ENCODE data around the gene PORCN. TPM values are rescaled to one million over a fixed set of nuclear protein-coding genes. Genes with fewer than 3 reads are reported as not detected.
A peak's percentile ranks its signal among the peaks of the same experiment; 100 is the strongest.

The PORCN gene
- total RNA-seq, 1 donor from 2014 or later: 2.3 TPM

GRCh38 chrX:48476919-48477318, 31.9 kb upstream of the PORCN start:
- DNase-seq: no peak

DNA sequence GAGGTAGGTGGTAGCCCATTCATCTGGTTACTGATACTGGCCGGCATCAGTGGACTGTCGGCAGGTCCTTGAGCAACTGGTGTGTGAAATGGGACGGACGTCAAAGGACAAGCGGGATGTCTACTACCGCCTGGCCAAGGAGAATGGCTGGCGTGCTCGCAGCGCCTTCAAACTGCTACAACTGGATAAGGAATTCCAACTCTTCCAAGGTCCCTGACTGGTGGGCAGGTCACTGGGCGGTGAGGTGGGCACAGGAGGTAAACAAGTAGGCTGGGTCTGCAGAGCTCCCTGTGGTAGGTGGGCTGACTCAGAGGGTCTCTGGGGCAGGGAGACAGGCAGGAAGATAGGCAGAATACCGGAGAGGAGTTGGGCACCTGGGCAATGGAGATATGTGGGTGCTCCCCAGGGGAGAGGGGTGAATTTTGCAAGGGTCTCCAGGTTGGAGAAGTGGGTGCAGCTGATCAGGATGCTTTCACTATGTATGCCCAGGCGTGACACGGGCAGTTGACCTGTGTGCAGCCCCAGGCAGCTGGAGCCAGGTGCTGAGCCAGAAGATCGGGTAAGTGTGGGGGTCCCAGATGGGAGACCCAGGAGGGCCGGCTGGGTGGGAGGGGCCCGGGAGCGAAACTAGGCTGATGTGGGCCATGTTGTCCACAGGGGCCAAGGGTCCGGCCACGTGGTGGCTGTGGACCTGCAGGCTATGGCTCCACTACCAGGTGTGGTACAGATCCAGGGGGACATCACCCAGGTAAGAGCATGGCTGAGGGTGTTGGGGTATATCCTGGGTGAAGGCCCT, 30.6 kb upstream of the PORCN start:
- DNase-seq: no peak

GRCh38 chrX:48478806-48479205, 30.0 kb upstream of the PORCN start:
- DNase-seq: no peak

DNA sequence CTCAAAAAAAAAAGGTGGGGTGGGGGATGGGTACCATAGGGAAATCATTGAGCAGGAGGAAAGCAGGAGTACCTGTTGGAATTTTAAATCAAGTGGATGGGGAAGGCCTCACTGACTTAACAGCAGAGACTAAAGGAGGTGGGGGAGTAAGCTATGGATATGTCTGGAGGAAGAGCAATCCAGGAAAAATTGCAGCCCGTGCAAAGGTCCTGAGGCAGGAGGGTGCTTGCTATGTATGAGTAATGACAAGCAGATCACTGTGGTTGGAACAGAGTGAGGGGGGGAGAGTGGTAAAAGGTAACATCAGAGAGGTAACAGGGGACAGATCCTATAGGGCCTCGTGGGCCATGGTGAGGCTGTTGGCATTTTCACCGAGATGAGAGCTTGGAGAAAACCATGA, 28.6 kb upstream of the PORCN start:
- no peak for DNase-seq

DNA sequence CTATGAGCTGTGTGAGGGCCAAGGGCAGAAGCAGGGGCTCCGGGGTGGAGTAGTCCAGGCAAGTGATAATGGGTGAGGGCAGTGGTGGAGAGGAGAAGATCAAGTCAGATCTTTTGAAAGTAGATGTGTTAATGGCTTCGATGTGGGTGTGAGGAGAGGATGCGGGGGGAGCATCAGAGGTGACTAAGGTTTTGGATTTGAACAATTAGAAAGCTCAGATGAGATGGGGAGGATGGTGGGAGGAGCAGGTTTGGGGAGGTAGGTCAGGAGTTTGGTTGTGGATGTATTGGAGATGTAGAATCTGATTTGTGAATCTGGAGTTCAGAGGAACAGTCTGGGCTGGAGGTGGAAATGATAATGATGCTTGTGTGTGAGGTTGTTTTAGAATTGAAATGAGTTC, 28.2 kb upstream of the PORCN start:
- no peak for DNase-seq

GRCh38 chrX:48482526-48482925, 26.3 kb upstream of the PORCN start:
- no peak for DNase-seq

GRCh38 chrX:48487362-48487798, 21.4 kb upstream of the PORCN start:
- no peak for DNase-seq

- no peak for DNase-seq
These were observed 20.8 kb upstream of the PORCN start for GRCh38 chrX:48488034-48488433.

DNA sequence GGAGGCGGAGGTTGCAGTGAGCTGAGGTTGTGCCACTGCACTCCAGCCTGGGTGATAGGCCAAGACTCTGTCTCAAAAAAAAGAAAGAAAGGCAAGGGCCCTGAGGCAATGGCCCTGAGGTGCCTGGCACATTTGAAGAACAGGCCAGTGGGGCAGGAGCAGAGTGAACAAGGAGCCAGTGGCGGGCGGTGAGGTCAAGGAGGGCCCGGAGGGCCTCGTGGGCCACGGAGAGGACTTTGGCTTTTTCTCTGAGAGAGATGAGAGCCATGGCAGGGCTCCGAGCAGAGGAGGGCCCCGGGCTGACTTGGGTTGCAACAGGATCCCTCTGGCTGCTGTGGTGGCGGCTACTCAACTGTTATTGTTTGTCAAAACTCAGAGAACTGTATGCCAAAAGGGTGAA, 19.5 kb upstream of the PORCN start:
- DNase-seq: no peak

- no peak for DNase-seq
These were observed 18.9 kb upstream of the PORCN start for GRCh38 chrX:48489892-48490291.

DNA sequence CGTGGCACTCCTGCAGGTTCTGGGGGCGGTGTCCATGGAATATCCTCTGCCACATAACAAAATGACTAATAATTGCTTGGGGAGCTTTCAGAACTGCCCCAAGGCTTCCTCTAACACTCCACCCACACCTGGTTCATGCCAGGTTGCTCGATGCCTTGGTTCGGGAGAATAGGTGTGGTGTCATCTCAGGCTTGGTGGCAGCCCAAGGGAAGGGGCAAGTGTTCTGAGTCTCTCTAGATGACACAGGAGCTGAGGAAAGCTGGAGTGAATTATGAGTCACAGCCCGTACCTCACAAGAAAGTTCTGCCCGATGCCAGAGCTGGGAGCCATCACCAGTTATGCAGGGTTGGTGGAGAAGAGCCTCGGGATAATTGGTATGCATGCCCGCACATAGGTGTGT, 18.1 kb upstream of the PORCN start:
- no peak for DNase-seq

GRCh38 chrX:48491809-48492208, 17.0 kb upstream of the PORCN start:
- DNase-seq: no peak

GRCh38 chrX:48492293-48492910, 16.4 kb upstream of the PORCN start:
- no peak for DNase-seq

DNA sequence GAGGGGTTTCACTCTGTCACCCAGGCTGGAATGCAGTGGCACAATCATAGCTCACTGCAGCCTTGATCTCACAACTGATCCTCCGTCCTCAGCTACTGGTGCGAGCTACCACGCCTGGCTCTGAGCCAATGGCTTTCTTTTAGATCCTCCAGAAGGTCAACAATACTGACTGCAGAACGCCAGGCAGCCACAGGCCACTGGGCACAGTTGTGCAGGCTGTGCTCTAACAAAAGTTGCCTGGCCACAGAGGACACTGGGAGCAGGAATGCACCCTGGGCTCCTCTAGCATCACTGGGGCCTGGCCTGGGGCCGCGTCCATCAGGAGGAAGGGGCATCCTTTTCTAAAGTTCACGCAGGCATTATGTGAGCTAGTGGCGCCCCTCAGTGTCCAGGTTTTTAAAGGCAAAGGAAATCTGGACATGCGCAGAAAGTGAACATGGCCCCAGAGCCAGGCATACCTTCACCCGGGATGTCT, 14.9 kb upstream of the PORCN start:
- peak; percentile 35 for DNase-seq

DNA sequence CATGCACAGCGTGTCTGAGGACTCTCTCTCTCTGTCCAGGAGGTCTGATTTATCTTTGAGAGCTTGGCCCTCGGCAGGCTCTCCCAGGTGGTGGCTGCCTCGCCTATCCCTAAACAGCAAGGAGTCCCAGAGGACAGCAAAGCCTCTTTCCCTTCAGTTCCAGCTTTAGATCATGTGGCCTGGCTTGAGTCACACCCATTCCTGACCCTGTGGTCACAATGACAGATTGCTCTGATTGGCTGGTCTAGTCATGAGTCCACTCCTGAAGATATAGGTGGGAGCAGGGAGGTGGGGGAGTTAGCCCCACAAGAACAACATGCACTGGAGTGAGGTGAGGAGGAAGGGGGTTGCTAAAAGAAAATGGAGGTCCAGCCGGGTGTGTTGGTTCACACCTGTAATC, 12.1 kb upstream of the PORCN start:
- no peak for DNase-seq

- no peak for DNase-seq
These were observed 10.9 kb upstream of the PORCN start for GRCh38 chrX:48497871-48498270.

GRCh38 chrX:48498374-48498809, 10.4 kb upstream of the PORCN start:
- no peak for DNase-seq

GRCh38 chrX:48504261-48504660, 4.5 kb upstream of the PORCN start:
- DNase-seq: no peak

DNA sequence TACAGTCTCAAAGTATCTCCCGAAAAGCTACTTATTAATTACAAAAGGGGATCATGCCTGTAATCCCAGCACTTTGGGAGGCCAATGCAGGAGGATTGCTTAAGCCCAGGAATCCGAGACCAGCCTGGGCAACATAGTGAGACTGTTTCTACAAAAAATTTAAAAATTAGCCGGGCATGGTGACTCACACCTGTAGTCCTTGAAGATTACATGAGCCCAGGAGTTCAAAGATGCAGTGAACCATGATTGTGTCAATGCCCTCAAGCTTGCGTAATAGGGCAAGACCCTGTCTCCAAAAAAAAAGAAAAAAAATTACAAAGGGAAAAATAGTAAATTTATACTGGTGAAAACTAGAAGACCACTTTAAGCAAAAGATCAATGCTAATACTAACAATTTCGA, 3.3 kb upstream of the PORCN start:
- DNase-seq: no peak

DNA sequence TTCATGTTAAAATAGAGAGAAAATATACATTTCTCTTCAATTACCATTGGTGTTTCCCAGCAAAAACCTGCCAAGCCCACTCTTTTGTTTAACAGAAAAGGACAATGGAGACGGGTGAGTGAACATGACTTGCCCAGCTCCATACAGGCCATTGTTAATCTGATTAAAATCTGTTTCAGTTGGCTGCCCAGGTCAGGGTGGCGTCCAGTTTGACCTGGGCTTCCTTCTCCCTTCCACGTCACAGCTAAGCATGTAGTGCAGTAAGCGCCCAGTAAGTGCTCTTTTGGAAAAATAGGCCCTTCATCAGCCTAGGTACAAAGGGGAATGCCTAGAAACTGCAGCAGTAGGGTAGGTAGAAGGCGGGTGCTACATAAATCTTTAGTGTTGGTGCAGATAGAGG, 1.5 kb upstream of the PORCN start:
- no peak for DNase-seq

DNA sequence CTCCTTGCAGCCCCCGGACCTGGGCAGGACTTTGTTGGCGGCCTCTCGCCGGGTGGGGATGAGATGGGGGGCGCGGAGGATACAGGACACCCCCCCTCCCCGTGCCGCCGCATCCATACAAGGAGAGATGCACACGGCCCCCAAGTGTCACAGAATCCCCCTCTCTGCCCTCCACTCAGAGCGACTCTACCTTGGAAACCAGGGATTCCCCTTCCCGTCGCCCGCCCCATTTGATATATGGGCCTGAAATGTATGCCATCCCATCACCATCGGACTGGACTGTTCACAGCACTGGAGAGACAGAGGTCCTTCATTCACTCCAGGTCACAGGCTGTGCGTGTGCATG, 426 bp downstream of the PORCN start:
- peak; percentile 0 for DNase-seq

DNA sequence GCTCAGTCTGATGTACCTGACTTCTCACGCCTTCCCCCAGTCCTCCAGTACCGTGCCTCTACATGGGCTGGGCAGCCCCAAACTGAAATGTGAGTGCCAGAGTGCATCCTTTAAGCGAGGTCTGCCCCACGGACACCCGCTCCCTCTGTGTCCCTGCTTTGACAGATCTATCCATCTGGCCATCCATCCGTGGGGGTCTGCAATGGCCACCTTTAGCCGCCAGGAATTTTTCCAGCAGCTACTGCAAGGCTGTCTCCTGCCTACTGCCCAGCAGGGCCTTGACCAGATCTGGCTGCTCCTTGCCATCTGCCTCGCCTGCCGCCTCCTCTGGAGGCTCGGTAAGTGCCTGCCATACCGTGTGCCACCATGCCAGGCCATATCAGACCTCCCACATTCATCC, 827 bp downstream of the PORCN start:
- no peak for DNase-seq

DNA sequence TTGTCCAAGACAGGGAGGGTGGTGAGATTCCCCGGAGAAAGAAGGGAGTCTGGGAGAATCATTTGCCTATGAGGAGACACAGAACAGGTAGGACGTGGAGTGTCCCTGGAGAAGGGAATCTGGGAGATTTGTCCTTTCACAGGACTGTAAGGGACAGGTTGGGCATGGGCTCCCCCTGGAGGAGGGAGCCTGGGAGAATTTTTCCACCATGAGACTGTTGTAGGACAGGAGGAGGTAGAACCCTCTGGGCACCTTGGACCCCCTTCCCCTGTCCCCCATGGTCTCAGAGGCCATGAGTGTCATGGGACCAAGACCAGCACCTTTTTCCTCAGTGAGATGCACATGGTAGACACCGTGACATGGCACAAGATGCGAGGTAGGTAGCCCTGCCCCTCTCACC, 2.8 kb downstream of the PORCN start:
- peak; percentile 8 for DNase-seq

GRCh38 chrX:48512371-48512935, 3.7 kb downstream of the PORCN start:
- DNase-seq: no peak

All from tongue (tissue), 2 donors.